Measurements from ENCODE around the gene CERS4. TPM values are rescaled to one million over a fixed set of nuclear protein-coding genes. Genes with fewer than 3 reads are reported as not detected.
"Not testable (repeated sequence)": the region's sequence is repeated elsewhere in the genome, so short reads cannot be mapped to it uniquely, and the experiment has no call there.

CERS4 gene
- total RNA-seq, 2 experiments from 2014 or later: 32.5 to 32.8 TPM

DNA sequence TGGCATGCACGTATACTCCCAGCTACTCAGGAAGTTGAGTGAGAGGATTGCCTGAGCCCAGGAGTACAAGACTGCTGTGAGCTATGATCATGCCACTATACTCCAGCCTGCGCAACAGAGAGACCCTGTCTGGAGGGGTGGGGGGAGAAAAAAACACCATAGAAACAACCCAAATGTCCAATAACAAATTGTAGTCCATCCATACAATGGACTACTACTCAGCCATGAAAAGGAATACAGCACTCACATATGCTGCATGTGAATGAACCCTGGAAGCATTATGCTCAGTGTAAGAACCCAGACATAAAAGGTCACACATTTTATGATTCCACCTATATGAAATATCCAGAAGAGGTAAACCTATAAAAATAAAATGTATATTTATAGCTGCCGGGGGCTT lies 56.7 kb downstream of the CERS4 start:
- DNase-seq (no peak), ATAC-seq (ENCODE audit: low read depth) (no peak)
- Mint-ChIP-seq H3K27me3 (no peaks in the 10 kb centered on the region), H3K9me3 (no peaks in the 10 kb centered on the region), H3K27ac (no peak overlapping the region), H3K4me1 (peaks cover 19% of the 10 kb centered on the region), H3K4me3 (no peak overlapping the region), H3K36me3 (peaks cover 13% of the 10 kb centered on the region)
- POLR2A ChIA-PET: no interaction called here

- peak overlapping the region; percentile 95 for H3K27ac Mint-ChIP-seq
- peak overlapping the region; percentile 89 for H3K4me3 Mint-ChIP-seq
- H3K4me1 Mint-ChIP-seq: peaks cover 20% of the 10 kb centered on the region
- H3K36me3 Mint-ChIP-seq: peaks cover 12% of the 10 kb centered on the region
- no peaks in the 10 kb centered on the region for H3K27me3 Mint-ChIP-seq
- POLR2A ChIA-PET: interaction anchor here (0.5 kb wide), 1 partner anchor 97 kb away, joined by 3 read pairs; no protein-coding TSS in a partner anchor
- DNase-seq (peak; percentile 21), ATAC-seq (ENCODE audit: low read depth) (no peak)
- no peaks in the 10 kb centered on the region for H3K9me3 Mint-ChIP-seq
Observed at GRCh38 chr19:8269724-8270123, 60.6 kb downstream of the CERS4 start.

GRCh38 chr19:8276508-8276907 lies 67.3 kb downstream of the CERS4 start:
- POLR2A ChIA-PET; H3K27me3 Mint-ChIP-seq; H3K9me3 Mint-ChIP-seq; ATAC-seq (ENCODE audit: low read depth); H3K4me3 Mint-ChIP-seq; H3K4me1 Mint-ChIP-seq; H3K27ac Mint-ChIP-seq; DNase-seq; H3K36me3 Mint-ChIP-seq: not testable (repeated sequence)

- H3K27ac Mint-ChIP-seq, POLR2A ChIA-PET: not testable (repeated sequence)
Observed at GRCh38 chr19:8291337-8291736, 82.2 kb downstream of the CERS4 start.

DNA sequence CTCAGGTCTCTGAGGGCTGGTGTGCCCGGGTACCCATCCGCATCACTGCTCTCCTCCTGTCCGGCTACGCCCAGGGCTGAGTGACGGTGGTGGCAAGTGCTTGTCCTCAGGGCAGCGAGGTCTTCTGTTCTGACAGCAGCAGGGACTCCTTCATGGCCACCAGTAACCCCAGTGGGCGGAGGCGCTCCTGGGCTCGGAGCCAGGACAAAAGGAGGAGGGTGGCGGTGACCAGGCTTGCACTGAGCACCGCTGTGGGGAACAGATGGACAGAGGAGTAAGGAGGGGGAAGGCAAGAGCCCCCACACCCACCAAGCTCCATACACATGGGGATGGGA lies 93.2 kb downstream of the CERS4 start:
- POLR2A ChIA-PET: no interaction called here
- peaks cover 16% of the 10 kb centered on the region for H3K4me1 Mint-ChIP-seq
- no peaks in the 10 kb centered on the region for H3K27me3 Mint-ChIP-seq
- H3K27ac Mint-ChIP-seq: no peak overlapping the region
- DNase-seq (no peak), ATAC-seq (ENCODE audit: low read depth) (no peak)
- peaks cover 7% of the 10 kb centered on the region for H3K36me3 Mint-ChIP-seq
- H3K4me3 Mint-ChIP-seq: no peak overlapping the region
- H3K9me3 Mint-ChIP-seq: no peaks in the 10 kb centered on the region

More at GRCh38 chr19:8291337-8291736, 82.2 kb downstream of the CERS4 start:
- not testable (repeated sequence) for H3K36me3 Mint-ChIP-seq; H3K27me3 Mint-ChIP-seq; DNase-seq; H3K4me1 Mint-ChIP-seq; H3K4me3 Mint-ChIP-seq; H3K9me3 Mint-ChIP-seq; ATAC-seq (ENCODE audit: low read depth)

- Mint-ChIP-seq H3K4me1 (peaks cover 19% of the 10 kb centered on the region), H3K36me3 (peaks cover 7% of the 10 kb centered on the region), H3K4me3 (no peak overlapping the region), H3K9me3 (no peaks in the 10 kb centered on the region), H3K27ac (no peak overlapping the region), H3K27me3 (no peaks in the 10 kb centered on the region)
- POLR2A ChIA-PET: no interaction called here
- peak; percentile 21 for DNase-seq
- no peak for ATAC-seq (ENCODE audit: low read depth)
Observed at GRCh38 chr19:8302734-8303133, 93.6 kb downstream of the CERS4 start.

DNA sequence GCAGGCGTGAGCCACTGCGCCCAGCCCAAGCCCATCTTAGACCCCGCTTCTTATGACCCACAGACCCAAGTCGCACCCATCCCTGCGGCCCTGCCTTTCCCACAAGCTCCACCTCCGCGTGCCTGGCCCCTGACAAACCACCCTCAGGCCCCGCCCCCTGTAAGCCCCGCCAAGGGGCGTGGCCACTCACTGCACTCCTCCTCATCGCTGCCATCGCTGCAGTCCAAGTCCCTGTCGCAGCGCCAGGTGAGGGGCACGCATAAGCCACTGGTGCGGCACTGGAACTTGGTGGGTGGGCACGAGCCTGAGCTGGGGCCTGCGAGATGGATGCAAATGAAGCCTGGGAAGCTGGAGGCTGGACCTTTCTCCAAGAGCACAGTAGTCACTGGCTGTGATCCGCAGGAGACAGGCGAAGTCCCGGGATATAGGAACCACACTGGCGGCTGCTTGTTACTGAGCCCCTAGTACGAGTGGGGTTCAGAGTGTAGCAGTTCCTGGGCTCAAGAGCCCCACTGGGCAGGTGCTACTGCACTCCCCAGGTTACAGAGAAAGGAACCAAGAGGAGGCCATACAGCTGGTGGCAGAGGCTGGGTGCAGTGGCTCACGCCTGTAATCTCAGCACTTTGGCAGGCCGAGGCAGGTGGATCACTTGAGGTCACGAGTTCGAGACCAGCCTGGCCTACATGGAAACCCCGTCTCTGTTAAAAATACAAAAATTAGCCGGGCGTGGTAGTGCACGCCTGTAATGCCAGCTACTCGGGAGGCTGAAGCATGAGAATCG lies 95.9 kb downstream of the CERS4 start:
- ATAC-seq (ENCODE audit: low read depth) (no peak), DNase-seq (peak; percentile 38)
- Mint-ChIP-seq H3K36me3 (peaks cover 9% of the 10 kb centered on the region), H3K27me3 (no peaks in the 10 kb centered on the region), H3K4me3 (no peak overlapping the region), H3K27ac (no peak overlapping the region), H3K4me1 (peaks cover 23% of the 10 kb centered on the region), H3K9me3 (no peaks in the 10 kb centered on the region)
- POLR2A ChIA-PET: no interaction called here

DNA sequence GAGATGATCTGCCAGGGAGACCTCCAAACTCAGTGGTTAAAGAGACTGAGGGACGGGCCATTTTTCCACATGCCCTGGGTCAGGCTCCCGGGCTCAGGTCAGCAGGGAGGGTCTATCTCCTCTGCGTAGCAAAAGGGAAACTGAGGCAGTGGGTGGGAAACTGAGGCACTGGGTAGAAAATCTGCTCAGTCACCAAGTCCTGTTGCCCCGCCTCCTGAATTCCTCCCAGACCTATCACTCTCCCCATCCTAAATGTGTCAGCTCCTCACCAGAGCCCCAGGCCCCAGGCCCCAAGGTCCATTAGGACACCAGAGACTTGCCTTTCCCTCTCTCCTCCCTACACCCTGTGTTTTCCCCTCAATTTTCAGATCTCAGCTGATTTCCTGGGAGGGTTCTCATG lies 96.6 kb downstream of the CERS4 start:
- ATAC-seq (ENCODE audit: low read depth) (no peak), DNase-seq (no peak)
- POLR2A ChIA-PET: no interaction called here
- Mint-ChIP-seq H3K36me3 (peaks cover 9% of the 10 kb centered on the region), H3K4me3 (no peak overlapping the region), H3K27me3 (no peaks in the 10 kb centered on the region), H3K4me1 (peaks cover 23% of the 10 kb centered on the region), H3K9me3 (no peaks in the 10 kb centered on the region), H3K27ac (no peak overlapping the region)

GRCh38 chr19:8306235-8307054 lies 97.3 kb downstream of the CERS4 start:
- peaks cover 12% of the 10 kb centered on the region for H3K36me3 Mint-ChIP-seq
- H3K27me3 Mint-ChIP-seq: no peaks in the 10 kb centered on the region
- H3K4me3 Mint-ChIP-seq: peak overlapping the region; percentile 95
- no peak for DNase-seq
- H3K27ac Mint-ChIP-seq: peak overlapping the region; percentile 93
- H3K9me3 Mint-ChIP-seq: no peaks in the 10 kb centered on the region
- no peak for ATAC-seq (ENCODE audit: low read depth)
- H3K4me1 Mint-ChIP-seq: peaks cover 23% of the 10 kb centered on the region
- POLR2A ChIA-PET: interaction anchor here (1.0 kb wide), 1 partner anchor 38 kb away, joined by 3 read pairs; no protein-coding TSS in a partner anchor

- ATAC-seq (ENCODE audit: low read depth) (no peak), DNase-seq (no peak)
- Mint-ChIP-seq H3K9me3 (no peaks in the 10 kb centered on the region), H3K36me3 (peaks cover 9% of the 10 kb centered on the region), H3K27ac (peak overlapping the region; percentile 93), H3K27me3 (no peaks in the 10 kb centered on the region), H3K4me3 (peak overlapping the region; percentile 95), H3K4me1 (peaks cover 23% of the 10 kb centered on the region)
- POLR2A ChIA-PET: interaction anchor here (0.7 to 2.6 kb wide), 5 partner anchors 14 to 166 kb away, joined by 3 to 9 read pairs (median 3); partner anchors contain the start of genes NDUFA7 and RPS28
Observed at GRCh38 chr19:8307400-8307964, 98.3 kb downstream of the CERS4 start.

DNA sequence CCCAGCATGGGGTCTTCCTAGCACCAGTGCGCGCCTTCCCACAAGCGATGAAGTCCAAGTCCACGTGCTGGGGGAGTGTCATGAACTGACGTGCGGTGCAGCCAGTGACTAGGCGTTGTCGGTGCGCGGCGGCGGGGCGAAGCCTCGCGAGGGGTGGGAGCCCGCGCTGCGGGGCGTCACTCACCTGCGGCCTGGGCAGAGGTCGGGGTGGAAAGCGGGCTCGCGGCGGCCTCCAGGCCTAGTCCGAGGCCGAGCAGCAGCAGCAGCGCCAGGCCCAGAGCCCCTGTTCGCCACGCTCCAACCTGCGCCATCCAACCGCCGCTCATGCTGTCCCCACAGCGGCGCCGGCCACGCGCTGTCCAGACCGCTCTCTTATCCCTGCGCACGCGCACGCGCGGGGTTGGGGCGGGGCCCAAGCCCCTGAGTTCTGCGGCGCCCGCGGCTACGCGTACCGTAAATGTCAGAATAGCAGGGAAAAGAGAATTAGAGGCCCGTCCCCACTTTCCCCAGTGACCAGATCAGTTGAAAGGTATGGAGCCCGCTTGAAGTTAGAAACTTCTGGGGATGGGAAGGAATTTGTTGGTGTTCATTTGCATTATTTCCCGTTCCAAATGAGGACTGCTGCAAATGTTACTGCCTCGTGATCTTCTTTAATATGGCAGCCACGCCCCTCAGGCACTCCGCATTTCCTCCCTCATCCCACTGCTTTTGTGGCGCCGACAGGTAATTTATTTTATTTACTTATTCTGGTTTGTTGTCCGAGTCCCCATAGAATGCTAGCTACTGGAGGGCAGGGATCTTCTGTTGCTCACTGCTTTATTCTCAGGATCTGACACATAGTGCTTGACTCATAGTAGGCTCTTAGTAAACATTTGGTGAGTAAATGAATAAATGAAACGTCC lies 99.0 kb downstream of the CERS4 start, which contains the start of gene CD320:
Gene CD320, minus strand, starts transcription at position 394 of the 902 bp plus-strand sequence. Its CDS starts 68 bp downstream, at position 326.
- DNase-seq (peak; percentile 94), ATAC-seq (ENCODE audit: low read depth) (peak; percentile 90)
- POLR2A ChIA-PET: interaction anchor here (0.5 to 2.6 kb wide), 4 partner anchors 10 to 27 kb away, joined by 3 to 12 read pairs (median 6); partner anchors contain the start of genes NDUFA7 and RPS28
- Mint-ChIP-seq H3K36me3 (peaks cover 9% of the 10 kb centered on the region), H3K4me3 (peak within 1 kb of the TSS; percentile 95), H3K4me1 (peaks cover 23% of the 10 kb centered on the region), H3K27ac (peak within 1 kb of the TSS; percentile 93), H3K9me3 (no peaks in the 10 kb centered on the region), H3K27me3 (no peaks in the 10 kb centered on the region)

GRCh38 chr19:8308891-8309291 lies 99.7 kb downstream of the CERS4 start:
- Mint-ChIP-seq H3K27ac (peak overlapping the region; percentile 87), H3K27me3 (no peaks in the 10 kb centered on the region), H3K4me3 (peak overlapping the region; percentile 95), H3K9me3 (no peaks in the 10 kb centered on the region), H3K4me1 (peaks cover 23% of the 10 kb centered on the region), H3K36me3 (peaks cover 9% of the 10 kb centered on the region)
- POLR2A ChIA-PET: interaction anchor here (1.4 to 2.6 kb wide), 2 partner anchors 12 to 15 kb away, joined by 3 to 9 read pairs; partner anchors contain the start of genes NDUFA7 and RPS28
- ATAC-seq (ENCODE audit: low read depth) (no peak), DNase-seq (no peak)
